ENCODE results near the gene LRRIQ1.

The LRRIQ1 gene

GRCh38 chr12:85085066-85085465, 48.9 kb downstream of the LRRIQ1 start:
- Mint-ChIP-seq H3K9me3 (peaks cover 1 to 14% of the 10 kb centered on the region in 2 donors), H3K36me3 (ENCODE audit: insufficient read depth) (no peaks in the 10 kb centered on the region), H3K4me3 (no peak overlapping the region), H3K4me1 (ENCODE audit: low read depth in 2 of 2) (no peaks in the 10 kb centered on the region), H3K27ac (no peak overlapping the region), H3K27me3 (no peaks in the 10 kb centered on the region)
- ATAC-seq (replicated peaks) (no peak), DNase-seq (no peak)

GRCh38 chr12:85089792-85090191, 53.6 kb downstream of the LRRIQ1 start:
- Mint-ChIP-seq H3K36me3 (ENCODE audit: insufficient read depth) (no peaks in the 10 kb centered on the region), H3K27me3 (no peaks in the 10 kb centered on the region), H3K9me3 (peaks cover 1 to 8% of the 10 kb centered on the region in 2 donors), H3K4me1 (ENCODE audit: low read depth in 2 of 2) (no peaks in the 10 kb centered on the region), H3K4me3 (no peak overlapping the region), H3K27ac (no peak overlapping the region)
- ATAC-seq (replicated peaks) (no peak), DNase-seq (no peak)

- DNase-seq (no peak), ATAC-seq (replicated peaks) (no peak)
- no peaks in the 10 kb centered on the region for H3K27me3 Mint-ChIP-seq
- no peak overlapping the region for H3K27ac Mint-ChIP-seq
- no peak overlapping the region for H3K4me3 Mint-ChIP-seq
- H3K9me3 Mint-ChIP-seq: peaks cover 0 to 11% of the 10 kb centered on the region in 2 donors
- H3K4me1 Mint-ChIP-seq (ENCODE audit: low read depth in 2 of 2): no peaks in the 10 kb centered on the region
- H3K36me3 Mint-ChIP-seq (ENCODE audit: insufficient read depth): no peaks in the 10 kb centered on the region
Observed at GRCh38 chr12:85092814-85093370, 56.7 kb downstream of the LRRIQ1 start.

- ATAC-seq (replicated peaks): no peak
- H3K27ac Mint-ChIP-seq: no peak overlapping the region
- no peak overlapping the region for H3K4me3 Mint-ChIP-seq
- no peak for DNase-seq
- H3K27me3 Mint-ChIP-seq: no peaks in the 10 kb centered on the region
- peaks cover 0 to 11% of the 10 kb centered on the region in 2 donors for H3K9me3 Mint-ChIP-seq
- no peaks in the 10 kb centered on the region for H3K4me1 Mint-ChIP-seq (ENCODE audit: low read depth in 2 of 2)
- H3K36me3 Mint-ChIP-seq (ENCODE audit: insufficient read depth): no peaks in the 10 kb centered on the region
Observed at GRCh38 chr12:85095501-85095900, 59.4 kb downstream of the LRRIQ1 start.

- Mint-ChIP-seq H3K4me3 (no peak overlapping the region), H3K27me3 (no peaks in the 10 kb centered on the region), H3K4me1 (ENCODE audit: low read depth in 2 of 2) (no peaks in the 10 kb centered on the region), H3K9me3 (peaks cover 8 to 12% of the 10 kb centered on the region in 2 donors), H3K27ac (no peak overlapping the region), H3K36me3 (ENCODE audit: insufficient read depth) (no peaks in the 10 kb centered on the region)
- ATAC-seq (replicated peaks) (no peak), DNase-seq (no peak)
Observed at GRCh38 chr12:85130646-85131045, 94.5 kb downstream of the LRRIQ1 start.

GRCh38 chr12:85138833-85139232, 102.7 kb downstream of the LRRIQ1 start:
- Mint-ChIP-seq H3K27ac (no peak overlapping the region), H3K4me3 (no peak overlapping the region), H3K9me3 (peaks cover 6 to 8% of the 10 kb centered on the region in 2 donors), H3K27me3 (no peaks in the 10 kb centered on the region), H3K4me1 (ENCODE audit: low read depth in 2 of 2) (no peaks in the 10 kb centered on the region), H3K36me3 (ENCODE audit: insufficient read depth) (no peaks in the 10 kb centered on the region)
- DNase-seq: no peak
- ATAC-seq (replicated peaks): no peak

GRCh38 chr12:85147331-85147730, 111.2 kb downstream of the LRRIQ1 start:
- Mint-ChIP-seq H3K9me3 (peaks cover 6 to 7% of the 10 kb centered on the region in 2 donors), H3K36me3 (ENCODE audit: insufficient read depth) (no peaks in the 10 kb centered on the region)

GRCh38 chr12:85152311-85152729, 116.2 kb downstream of the LRRIQ1 start:
- H3K27me3 Mint-ChIP-seq: no peaks in the 10 kb centered on the region
- ATAC-seq (replicated peaks): no peak

More at GRCh38 chr12:85147331-85147730, 111.2 kb downstream of the LRRIQ1 start:
- no peak for ATAC-seq (replicated peaks)
- no peak for DNase-seq
- no peaks in the 10 kb centered on the region for H3K27me3 Mint-ChIP-seq
- H3K27ac Mint-ChIP-seq: no peak overlapping the region
- no peak overlapping the region for H3K4me3 Mint-ChIP-seq
- no peaks in the 10 kb centered on the region for H3K4me1 Mint-ChIP-seq (ENCODE audit: low read depth in 2 of 2)

GRCh38 chr12:85155791-85156190, 119.6 kb downstream of the LRRIQ1 start:
- DNase-seq: no peak
- H3K36me3 Mint-ChIP-seq (ENCODE audit: insufficient read depth): no peaks in the 10 kb centered on the region
- H3K9me3 Mint-ChIP-seq: peaks cover 0 to 1% of the 10 kb centered on the region in 2 donors
- H3K4me1 Mint-ChIP-seq (ENCODE audit: low read depth in 2 of 2): no peaks in the 10 kb centered on the region
- no peak overlapping the region for H3K4me3 Mint-ChIP-seq
- no peak for ATAC-seq (replicated peaks)
- no peaks in the 10 kb centered on the region for H3K27me3 Mint-ChIP-seq
- H3K27ac Mint-ChIP-seq: no peak overlapping the region

More at GRCh38 chr12:85152311-85152729, 116.2 kb downstream of the LRRIQ1 start:
- DNase-seq: no peak
- H3K36me3 Mint-ChIP-seq (ENCODE audit: insufficient read depth): no peaks in the 10 kb centered on the region
- H3K4me3 Mint-ChIP-seq: no peak overlapping the region
- H3K27ac Mint-ChIP-seq: no peak overlapping the region
- no peaks in the 10 kb centered on the region for H3K4me1 Mint-ChIP-seq (ENCODE audit: low read depth in 2 of 2)
- peaks cover 6 to 7% of the 10 kb centered on the region in 2 donors for H3K9me3 Mint-ChIP-seq

GRCh38 chr12:85156569-85156968, 120.4 kb downstream of the LRRIQ1 start:
- DNase-seq (no peak), ATAC-seq (replicated peaks) (no peak)
- Mint-ChIP-seq H3K27ac (no peak overlapping the region), H3K27me3 (no peaks in the 10 kb centered on the region), H3K4me3 (no peak overlapping the region), H3K9me3 (peaks cover 0 to 1% of the 10 kb centered on the region in 2 donors), H3K4me1 (ENCODE audit: low read depth in 2 of 2) (no peaks in the 10 kb centered on the region), H3K36me3 (ENCODE audit: insufficient read depth) (no peaks in the 10 kb centered on the region)

GRCh38 chr12:85157035-85157603, 121.0 kb downstream of the LRRIQ1 start:
- Mint-ChIP-seq H3K27ac (no peak overlapping the region), H3K4me1 (ENCODE audit: low read depth in 2 of 2) (no peaks in the 10 kb centered on the region), H3K27me3 (no peaks in the 10 kb centered on the region), H3K9me3 (peaks cover 0 to 1% of the 10 kb centered on the region in 2 donors), H3K4me3 (no peak overlapping the region), H3K36me3 (ENCODE audit: insufficient read depth) (no peaks in the 10 kb centered on the region)
- DNase-seq (no peak), ATAC-seq (replicated peaks) (no peak)

- DNase-seq (no peak), ATAC-seq (replicated peaks) (no peak)
- H3K9me3 Mint-ChIP-seq: peaks cover 3 to 7% of the 10 kb centered on the region in 2 donors
- H3K27ac Mint-ChIP-seq: no peak overlapping the region
- no peaks in the 10 kb centered on the region for H3K4me1 Mint-ChIP-seq (ENCODE audit: low read depth in 2 of 2)
- H3K27me3 Mint-ChIP-seq: no peaks in the 10 kb centered on the region
- no peaks in the 10 kb centered on the region for H3K36me3 Mint-ChIP-seq (ENCODE audit: insufficient read depth)
- no peak overlapping the region for H3K4me3 Mint-ChIP-seq
Observed at GRCh38 chr12:85163752-85164321, 127.7 kb downstream of the LRRIQ1 start.

- no peaks in the 10 kb centered on the region for H3K27me3 Mint-ChIP-seq
- H3K4me1 Mint-ChIP-seq (ENCODE audit: low read depth in 2 of 2): no peaks in the 10 kb centered on the region
- H3K4me3 Mint-ChIP-seq: no peak overlapping the region
- H3K36me3 Mint-ChIP-seq (ENCODE audit: insufficient read depth): peaks cover 2% of the 10 kb centered on the region
- no peak for DNase-seq
- no peak overlapping the region for H3K27ac Mint-ChIP-seq
- no peak for ATAC-seq (replicated peaks)
- H3K9me3 Mint-ChIP-seq: peaks cover 0 to 4% of the 10 kb centered on the region in 2 donors
Observed at GRCh38 chr12:85179680-85180270, 143.6 kb downstream of the LRRIQ1 start.

GRCh38 chr12:85182699-85183098, 146.5 kb downstream of the LRRIQ1 start:
- Mint-ChIP-seq H3K27me3 (no peaks in the 10 kb centered on the region), H3K36me3 (ENCODE audit: insufficient read depth) (peaks cover 2% of the 10 kb centered on the region), H3K27ac (no peak overlapping the region), H3K4me1 (ENCODE audit: low read depth in 2 of 2) (no peaks in the 10 kb centered on the region), H3K9me3 (peaks cover 0 to 2% of the 10 kb centered on the region in 2 donors), H3K4me3 (no peak overlapping the region)
- no peak for DNase-seq
- ATAC-seq (replicated peaks): no peak
